ENCODE measurements around the gene RRP12. TPM values are rescaled to one million over a fixed set of nuclear protein-coding genes. Genes with fewer than 3 reads are reported as not detected.
A peak's percentile ranks its signal among the peaks of the same experiment; 100 is the strongest.
"Not testable (repeated sequence)": the region's sequence is repeated elsewhere in the genome, so short reads cannot be mapped to it uniquely, and the experiment has no call there.

The RRP12 gene, protein sequence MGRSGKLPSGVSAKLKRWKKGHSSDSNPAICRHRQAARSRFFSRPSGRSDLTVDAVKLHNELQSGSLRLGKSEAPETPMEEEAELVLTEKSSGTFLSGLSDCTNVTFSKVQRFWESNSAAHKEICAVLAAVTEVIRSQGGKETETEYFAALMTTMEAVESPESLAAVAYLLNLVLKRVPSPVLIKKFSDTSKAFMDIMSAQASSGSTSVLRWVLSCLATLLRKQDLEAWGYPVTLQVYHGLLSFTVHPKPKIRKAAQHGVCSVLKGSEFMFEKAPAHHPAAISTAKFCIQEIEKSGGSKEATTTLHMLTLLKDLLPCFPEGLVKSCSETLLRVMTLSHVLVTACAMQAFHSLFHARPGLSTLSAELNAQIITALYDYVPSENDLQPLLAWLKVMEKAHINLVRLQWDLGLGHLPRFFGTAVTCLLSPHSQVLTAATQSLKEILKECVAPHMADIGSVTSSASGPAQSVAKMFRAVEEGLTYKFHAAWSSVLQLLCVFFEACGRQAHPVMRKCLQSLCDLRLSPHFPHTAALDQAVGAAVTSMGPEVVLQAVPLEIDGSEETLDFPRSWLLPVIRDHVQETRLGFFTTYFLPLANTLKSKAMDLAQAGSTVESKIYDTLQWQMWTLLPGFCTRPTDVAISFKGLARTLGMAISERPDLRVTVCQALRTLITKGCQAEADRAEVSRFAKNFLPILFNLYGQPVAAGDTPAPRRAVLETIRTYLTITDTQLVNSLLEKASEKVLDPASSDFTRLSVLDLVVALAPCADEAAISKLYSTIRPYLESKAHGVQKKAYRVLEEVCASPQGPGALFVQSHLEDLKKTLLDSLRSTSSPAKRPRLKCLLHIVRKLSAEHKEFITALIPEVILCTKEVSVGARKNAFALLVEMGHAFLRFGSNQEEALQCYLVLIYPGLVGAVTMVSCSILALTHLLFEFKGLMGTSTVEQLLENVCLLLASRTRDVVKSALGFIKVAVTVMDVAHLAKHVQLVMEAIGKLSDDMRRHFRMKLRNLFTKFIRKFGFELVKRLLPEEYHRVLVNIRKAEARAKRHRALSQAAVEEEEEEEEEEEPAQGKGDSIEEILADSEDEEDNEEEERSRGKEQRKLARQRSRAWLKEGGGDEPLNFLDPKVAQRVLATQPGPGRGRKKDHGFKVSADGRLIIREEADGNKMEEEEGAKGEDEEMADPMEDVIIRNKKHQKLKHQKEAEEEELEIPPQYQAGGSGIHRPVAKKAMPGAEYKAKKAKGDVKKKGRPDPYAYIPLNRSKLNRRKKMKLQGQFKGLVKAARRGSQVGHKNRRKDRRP (N-terminal part only)
- total RNA-seq: 10 to 100 TPM in 1 of 2 donors, 1 to 10 TPM in 1; 7.6 to 27.2 TPM
- long read RNA-seq, full-length matches to known transcripts: 6 of 36 reads
- long read RNA-seq, partial matches to known transcripts: 24 of 36 reads
- long read RNA-seq, other reads (novel, unspliced or antisense): 6 of 36 reads

DNA sequence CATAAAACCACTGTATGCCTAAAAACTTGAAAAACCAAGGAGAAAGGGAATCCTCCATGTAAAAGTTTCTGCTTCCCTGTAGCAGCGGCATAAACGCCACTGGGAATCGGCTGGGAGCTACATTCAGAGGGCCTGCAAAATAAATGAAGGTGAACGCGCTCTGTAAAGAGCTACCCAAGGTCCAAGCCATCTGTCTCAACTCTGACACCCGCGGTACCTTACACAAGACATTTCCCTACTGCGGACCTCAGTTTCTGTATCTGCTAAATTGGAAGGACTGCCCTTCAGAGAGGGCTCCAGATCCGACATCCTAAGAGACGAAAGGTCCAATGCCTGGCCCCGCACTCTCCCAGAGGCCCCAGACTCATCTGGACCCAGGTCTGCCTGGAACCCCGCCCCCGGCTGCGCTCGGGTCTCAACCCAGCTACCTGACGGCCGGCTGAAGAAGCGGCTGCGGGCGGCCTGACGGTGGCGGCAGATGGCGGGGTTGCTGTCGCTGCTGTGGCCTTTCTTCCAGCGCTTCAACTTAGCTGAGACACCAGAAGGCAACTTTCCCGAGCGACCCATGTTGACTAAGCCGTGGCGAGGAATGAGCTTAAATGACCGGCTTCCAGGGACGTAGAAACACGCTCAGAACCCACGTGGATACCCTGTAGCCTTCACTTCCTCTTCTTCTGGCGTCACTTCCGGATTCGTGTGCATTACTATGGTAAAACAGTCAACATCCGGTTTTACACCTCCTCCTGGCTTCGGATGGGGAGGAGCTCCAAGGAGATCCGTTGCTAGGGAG is at the start of gene RRP12:
RRP12 (minus strand) TSS at position 676 of the 790 bp plus-strand sequence; CDS start at position 567, 109 bp downstream.
- intact Hi-C loops (cut with DNase I): no loop called here
- peak; percentile 98 to 99 for ATAC-seq

DNA sequence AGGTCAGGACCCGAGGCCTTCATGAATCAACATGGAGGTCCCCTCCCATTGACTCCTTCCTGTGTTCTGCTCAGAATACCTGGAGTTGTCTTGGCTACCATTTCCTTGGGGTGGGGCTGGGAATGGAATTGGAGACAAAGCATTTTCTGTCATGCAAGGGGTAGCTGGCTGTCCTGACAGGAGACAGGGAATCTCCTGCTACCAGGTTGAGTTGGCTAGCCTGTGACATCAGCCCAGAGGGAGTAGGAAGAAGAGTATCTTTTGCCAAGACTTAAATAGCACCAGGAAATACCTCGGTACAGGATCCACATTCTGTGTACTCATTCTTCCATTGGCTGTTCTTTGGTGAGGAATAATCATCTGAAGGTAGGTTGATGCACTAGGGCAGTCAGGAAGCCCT is 49.7 kb upstream of the RRP12 start:
- ATAC-seq: no peak
- intact Hi-C loops (cut with DNase I): loop anchor here in 1 of 2 donors (10.0 kb wide), 1 partner anchor 164 kb away; no protein-coding TSS in a partner anchor
- DNase-seq: no peak

More for the DNA sequence above, at the start of gene RRP12:
- DNase-seq: peak; percentile 89

DNA sequence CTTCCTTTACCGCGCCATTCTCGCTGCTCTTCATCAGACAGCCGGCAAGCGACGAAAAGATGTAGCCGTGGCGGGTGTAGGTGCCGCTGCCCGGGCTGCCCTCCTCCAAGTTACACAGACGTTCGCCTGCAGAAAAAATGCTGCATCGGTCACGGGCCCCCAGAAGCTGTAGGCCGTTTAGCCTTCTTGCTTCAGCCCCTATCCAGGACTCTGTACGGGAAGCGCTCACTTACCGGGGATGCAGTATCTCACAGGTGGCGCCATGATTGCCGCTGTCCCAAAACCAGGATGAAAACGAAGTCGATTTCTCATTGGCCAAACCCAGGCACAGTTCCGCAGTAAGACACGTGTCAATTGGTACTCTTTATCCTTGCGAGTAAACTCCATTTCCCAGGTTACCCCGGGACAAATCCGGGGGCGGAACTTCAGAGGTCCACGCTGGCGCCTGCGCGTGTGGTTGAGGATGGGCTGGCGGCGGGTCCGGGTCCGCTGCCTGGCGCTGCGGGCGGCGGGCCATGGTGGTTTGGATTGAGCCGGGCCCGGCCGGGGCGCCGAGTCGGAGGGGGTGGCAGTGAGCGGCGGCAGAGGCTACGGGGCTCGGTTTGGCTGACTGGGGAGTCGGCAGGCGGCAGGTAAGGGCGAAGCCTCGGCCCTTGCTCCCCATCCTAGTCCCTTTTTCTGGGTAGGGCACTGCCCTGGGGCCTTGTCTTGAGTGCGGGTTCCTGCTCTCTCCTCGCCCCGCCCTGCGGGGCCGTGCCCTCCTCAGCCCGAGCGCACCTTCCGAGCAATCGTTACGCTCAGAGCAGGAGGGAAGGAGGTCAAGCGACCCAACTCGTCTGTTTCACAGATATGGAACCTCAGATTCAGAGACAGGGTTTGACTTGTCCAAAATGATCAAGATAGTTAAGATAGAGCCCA is 44.8 kb upstream of the RRP12 start, which contains the start of the genes EXOSC1 and ZDHHC16:
EXOSC1 (minus strand) TSS at position 285 of the 918 bp plus-strand sequence; CDS start at position 264, 21 bp downstream.
ZDHHC16 (plus strand) TSS at position 454 of the 918 bp plus-strand sequence. CDS start 5,501 bp downstream, outside the sequence.
- DNase-seq (peak; percentile 93), ATAC-seq (peak; percentile 98 to 99)
- intact Hi-C loops (cut with DNase I): no loop called here

DNA sequence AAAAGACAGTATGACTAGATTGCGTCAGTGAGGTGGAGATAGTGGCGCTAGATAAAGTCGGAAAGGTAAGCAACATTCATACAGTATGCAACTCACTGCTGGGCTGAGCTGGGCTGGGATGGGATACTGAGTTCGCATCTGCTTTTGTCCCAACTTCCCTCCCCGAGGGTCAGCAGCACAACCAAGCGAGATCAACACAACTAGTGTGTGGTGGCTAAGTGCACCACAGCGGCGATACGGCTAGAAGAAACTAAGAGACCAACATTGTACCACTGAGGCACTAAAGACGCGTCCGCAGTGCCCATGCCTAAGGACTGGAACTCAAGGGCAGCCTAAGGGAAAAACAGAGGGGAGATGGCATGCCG is 44.2 kb upstream of the RRP12 start:
- intact Hi-C loops (cut with DNase I): no loop called here
- ATAC-seq (peak in 1 of 2 donors; percentile 6), DNase-seq (no peak)

DNA sequence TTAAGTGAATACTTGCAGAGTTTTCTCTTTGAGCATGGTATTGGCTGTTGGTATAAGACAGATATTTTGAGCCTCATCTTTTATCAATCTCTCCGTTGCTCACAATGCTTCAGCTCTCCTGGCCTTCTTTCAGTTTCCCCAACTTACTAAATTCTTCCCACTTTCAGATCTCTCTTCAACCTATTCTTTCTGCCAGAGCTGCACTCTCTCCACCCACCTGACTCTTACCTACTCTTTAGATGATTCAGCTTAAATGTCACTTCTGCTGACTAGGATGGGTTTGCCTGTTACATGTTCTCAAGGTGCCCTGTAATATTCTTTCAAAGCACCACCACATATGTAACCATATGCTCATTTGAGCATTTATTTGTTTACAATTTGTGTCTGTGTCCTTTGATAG is 43.1 kb upstream of the RRP12 start:
- intact Hi-C loops (cut with DNase I): no loop called here
- ATAC-seq: no peak
- no peak for DNase-seq

DNA sequence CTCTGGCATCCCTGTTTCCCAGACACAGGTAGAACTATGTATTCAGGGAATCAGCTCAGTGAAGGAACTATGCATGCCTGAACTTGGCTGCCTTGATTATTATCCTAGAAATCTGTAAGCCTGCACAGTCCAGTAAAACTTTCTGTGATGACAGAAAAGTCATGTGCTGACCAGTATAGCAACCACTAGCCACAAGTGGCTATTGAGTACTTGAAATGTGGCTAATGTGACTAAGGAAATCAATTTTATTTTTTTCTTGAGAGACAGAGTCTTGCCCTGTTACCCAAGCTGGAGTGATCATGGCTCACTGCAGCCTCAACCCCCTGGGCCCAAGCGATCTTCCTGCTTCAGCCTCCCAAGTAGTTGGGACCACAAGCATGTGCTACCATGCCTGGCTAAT is 41.1 kb upstream of the RRP12 start:
- no peak for DNase-seq
- intact Hi-C loops (cut with DNase I): no loop called here
- ATAC-seq: no peak

DNA sequence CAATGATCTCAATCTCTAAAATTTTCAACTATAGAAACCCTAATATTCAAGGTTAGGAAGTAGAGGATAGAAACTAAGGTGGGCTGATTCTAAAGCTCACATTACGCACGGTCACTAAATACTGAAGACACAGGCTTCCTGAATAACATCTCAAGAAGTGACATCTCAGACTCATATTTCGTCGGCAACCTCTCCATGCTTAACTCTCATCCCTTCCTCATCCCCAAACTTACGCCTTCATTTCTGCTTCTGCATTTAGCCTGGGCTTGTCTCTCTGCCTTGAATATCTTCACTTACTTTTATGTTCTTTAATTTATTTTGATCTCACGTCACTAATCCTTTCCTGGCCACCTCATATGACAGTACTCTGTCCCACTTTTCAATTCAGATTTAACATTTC is 34.1 kb upstream of the RRP12 start:
- no peak for DNase-seq
- ATAC-seq: no peak
- intact Hi-C loops (cut with DNase I): no loop called here

DNA sequence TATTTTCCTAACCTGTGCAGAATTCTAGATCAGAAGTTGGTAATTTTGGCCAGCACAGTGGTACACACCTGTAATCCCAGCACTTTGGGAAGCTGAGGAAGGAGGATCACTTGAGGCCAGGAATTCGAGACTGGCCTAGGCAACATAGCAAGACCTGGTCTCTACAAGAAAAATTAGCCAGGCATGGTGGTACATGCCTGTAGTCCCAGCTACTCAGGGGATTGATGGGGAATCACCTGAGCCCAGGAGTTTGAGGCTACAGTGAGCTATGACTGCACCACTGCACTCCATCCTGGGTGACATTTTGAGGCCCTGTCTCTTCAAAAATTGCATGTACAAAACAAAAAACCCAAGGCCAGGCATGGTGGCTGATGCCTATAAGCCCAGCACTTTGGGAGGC is 33.4 kb upstream of the RRP12 start:
- intact Hi-C loops (cut with DNase I): no loop called here
- DNase-seq: no peak
- ATAC-seq: no peak

DNA sequence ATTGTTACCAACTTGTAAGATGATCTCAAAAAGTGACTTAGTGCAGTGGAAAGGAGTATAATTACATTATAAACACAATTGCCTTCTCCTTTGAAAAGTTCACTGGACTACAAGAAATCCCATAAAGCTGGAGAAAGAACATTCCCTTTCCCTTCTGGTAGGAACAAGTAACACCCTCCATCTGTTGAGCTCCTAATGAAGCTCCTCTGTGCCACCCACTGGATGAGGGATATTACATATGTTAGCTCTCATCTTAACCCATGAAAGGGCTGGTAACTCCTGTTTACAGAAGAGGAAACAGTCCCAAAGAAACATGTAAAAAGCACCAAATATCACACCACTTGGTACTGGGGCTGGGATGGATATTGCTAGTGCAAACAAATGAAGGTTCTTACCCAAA is 32.9 kb upstream of the RRP12 start:
- no peak for ATAC-seq
- intact Hi-C loops (cut with DNase I): no loop called here

DNA sequence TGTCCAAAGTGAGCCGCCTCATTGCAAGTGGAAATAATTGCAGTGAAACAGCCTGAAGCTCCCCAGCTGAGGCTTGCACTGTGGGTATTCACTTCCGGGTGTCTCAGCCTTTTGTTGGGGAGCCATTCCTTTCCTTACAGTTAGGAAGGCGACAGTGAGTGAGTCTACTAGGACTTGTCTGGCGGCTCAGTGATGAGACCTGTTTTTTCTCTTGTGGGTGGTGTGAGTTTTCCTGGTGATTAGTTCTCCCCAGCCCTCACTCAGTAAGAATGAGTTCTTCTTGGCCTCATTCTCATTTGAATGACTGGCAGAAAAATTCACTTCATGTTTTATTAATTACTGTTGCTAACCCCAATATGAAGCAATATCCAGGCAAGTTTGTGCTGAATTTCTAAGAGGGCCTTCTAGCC is 27.4 kb upstream of the RRP12 start:
- DNase-seq (no peak), ATAC-seq (no peak)
- intact Hi-C loops (cut with DNase I): no loop called here

More for the DNA sequence above, 32.9 kb upstream of the RRP12 start:
- no peak for DNase-seq

DNA sequence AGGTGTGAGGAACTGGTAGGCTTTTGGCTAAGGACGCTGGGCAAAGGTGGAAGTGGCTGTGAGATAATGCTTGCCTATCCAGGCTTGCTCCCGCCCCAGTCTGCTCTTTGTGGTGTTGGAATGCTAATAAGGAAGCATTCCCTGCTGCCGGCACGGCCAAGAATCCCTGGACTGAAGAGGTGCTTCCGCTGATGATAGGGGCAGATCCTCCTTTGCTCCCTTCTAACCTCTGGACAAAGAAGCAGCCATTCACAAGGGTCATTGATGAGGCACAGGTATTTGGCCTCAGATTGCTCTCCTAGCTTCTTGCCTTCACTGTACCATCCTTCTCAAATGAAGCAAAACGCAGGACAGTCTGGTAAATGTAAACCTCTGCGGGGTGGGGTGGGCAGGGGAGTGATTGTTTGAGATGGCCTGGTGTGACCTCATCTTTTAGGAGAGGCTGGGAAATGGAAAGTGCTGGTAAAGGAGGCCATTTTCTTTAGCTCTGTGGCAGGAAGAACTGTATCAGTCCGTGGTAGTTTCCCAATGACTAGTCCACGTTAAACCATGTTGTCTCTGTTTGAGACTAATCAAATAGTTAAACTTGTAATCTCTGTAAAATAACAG is 26.5 kb upstream of the RRP12 start:
- peak in 1 of 2 donors; percentile 6 for ATAC-seq
- intact Hi-C loops (cut with DNase I): no loop called here
- DNase-seq: peak; percentile 50

DNA sequence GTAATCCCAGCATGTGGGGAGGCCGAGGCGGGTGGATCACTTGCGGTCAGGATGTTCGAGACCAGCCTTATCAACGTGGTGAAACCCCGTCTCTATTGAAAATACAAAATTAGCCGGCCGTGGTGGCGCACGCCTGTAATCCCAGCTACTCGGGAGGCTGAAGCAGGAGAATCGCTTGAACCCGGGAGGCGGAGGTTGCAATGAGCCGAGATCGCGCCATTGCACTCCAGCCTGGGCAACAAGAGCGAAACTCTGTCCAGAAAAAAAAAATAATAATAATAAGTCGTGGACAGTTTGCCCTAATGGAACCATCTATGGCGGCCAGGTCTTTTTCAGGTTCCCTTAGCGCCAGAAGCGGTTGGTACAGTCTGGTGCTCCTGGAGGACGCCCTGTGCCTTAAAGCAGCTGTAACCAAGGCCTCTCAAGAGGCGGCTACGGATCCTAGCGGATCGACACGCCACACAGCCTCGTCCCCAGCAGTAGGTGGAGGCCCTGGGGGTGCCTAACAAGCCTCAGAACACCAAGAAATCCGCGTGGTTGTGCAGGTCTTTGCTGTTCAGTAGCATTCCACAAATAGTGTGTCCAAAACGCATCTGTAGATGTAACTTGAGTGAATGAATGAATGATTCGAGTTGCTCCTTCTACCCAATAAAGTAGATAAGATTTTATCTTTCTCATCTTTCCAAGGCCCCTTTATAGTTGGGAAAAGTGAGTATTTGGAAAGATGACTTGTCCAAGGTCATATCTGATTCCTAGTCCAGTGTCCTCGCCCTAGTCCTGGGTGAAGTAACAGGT is 25.8 kb upstream of the RRP12 start:
- ATAC-seq (peak in 1 of 2 donors; percentile 12), DNase-seq (no peak)
- intact Hi-C loops (cut with DNase I): no loop called here

DNA sequence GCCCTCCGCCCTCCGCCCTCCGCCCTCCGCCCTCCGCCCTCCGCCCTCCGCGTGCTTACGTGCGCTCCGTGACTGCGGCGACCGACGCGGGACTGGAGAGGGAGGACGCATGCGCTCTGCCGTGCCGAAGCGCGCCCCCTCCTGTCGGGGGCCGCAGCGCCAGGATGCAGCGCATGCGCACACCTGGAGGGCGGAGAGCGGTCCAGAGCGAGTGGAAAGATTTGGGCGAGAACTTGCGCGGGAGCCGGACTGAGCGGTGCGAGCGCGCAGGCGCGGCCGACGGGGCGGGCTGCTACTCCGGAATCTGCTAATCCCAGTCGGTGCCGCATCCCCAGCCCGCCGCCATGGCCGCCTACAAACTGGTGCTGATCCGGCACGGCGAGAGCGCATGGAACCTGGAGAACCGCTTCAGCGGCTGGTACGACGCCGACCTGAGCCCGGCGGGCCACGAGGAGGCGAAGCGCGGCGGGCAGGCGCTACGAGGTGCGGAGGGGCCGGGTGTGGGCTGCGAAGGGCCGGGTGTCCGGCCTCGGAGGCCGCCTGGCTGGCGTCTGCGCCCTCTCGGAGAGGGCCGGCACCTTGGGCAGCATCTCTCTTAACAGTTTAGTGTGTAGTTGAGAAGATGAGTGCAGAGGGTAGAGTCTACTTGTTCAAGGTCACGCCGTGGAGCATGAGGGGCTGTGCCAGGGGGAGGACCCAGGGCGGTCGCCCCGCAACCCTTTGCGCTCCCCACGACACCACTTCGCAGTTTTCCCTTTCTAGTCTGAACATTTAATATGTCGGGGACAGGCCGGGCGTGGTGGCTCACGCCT is 25.0 kb upstream of the RRP12 start, which contains the start of gene PGAM1:
PGAM1 (plus strand) TSS at position 228 of the 812 bp plus-strand sequence; CDS start at position 345, 117 bp downstream.
- intact Hi-C loops (cut with DNase I): no loop called here
- ATAC-seq (peak; percentile 97 to 98), DNase-seq (peak; percentile 95)

DNA sequence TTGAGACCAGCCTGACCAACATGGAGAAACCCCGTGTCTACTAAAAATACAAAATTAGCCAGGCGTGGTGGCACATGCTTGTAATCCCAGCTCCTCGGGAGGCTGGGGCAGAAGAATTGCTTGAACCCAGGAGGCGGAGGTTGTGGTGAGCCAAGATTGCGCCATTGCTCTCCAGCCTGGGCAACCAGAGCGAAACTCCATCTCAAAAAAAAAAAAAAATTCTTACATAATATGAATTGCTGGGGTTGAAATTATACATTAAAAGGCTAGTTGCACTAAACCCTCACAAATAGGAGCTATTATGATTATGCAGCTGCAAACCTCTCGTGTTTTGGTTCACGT is 22.6 kb upstream of the RRP12 start:
- DNase-seq; ATAC-seq; intact Hi-C loops (cut with DNase I): not testable (repeated sequence)

DNA sequence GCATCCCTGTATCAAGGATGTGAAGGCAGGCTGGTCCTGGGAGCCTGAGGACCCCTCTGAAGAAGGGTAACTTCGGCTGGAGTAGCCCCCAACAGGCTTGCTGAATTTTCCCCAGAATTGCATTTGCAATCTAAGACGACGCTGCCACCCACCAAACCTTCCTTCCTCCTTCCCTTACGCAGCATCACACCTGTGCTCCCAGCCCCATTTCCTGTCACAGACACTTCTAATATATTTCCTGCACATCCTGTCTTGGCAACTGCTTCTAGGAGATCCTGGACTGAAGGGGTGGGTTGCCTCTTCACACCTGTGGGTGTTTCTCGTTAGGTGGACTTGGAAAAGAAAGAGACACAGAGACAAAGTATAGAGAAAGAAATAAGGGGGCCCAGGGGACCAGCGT is 15.4 kb upstream of the RRP12 start:
- intact Hi-C loops (cut with DNase I): no loop called here
- ATAC-seq (no peak), DNase-seq (no peak)

All from left cardiac atrium (tissue), 4 donors.